CD14-positive monocyte (primary cell): ENCODE data around the gene OSBPL6. TPM values are rescaled to one million over a fixed set of nuclear protein-coding genes. Genes with fewer than 3 reads are reported as not detected.
"Not testable (repeated sequence)": the region's sequence is repeated elsewhere in the genome, so short reads cannot be mapped to it uniquely, and the experiment has no call there.

ENCODE experiments used
- DNase-seq, 3 donors: peaks; one replicate each; pipeline ENCODE4 v3.0.0-alpha.2; 2011 to 2022
- H2AFZ ChIP-seq: 2 replicates; pipeline ENCODE4 v1.6.0; 2012; ENCODE audit warnings: mild to moderate bottlenecking, low read depth, low read length, inconsistent platforms; ENCODE audit not compliant: insufficient read depth, poor library complexity, severe bottlenecking
- H3K27ac ChIP-seq, 2 donors: 1 replicate in 1 of 2; 2 replicates in 1 of 2; pipeline ENCODE4 v1.5.1; 2012 to 2013; ENCODE audit warnings: low read length in 2 of 2, control low read depth in 1 of 2, inconsistent platforms in 1 of 2, low read depth in 1 of 2, mild to moderate bottlenecking in 1 of 2
- H3K27me3 ChIP-seq, 2 donors: one replicate each; pipeline versions ENCODE4 v1.6.0 to v1.6.1; 2011 to 2013; ENCODE audit warnings: low read length in 2 of 2; ENCODE audit not compliant: control insufficient read depth in 2 of 2, insufficient read depth in 2 of 2
- H3K36me3 ChIP-seq, 2 donors: replicated peaks in 1 of 2; 1 replicate in 1 of 2; 2 replicates in 1 of 2; pipeline versions ENCODE4 v1.5.1 to v1.6.1; 2012 to 2013; ENCODE audit warnings: low read length in 2 of 2, control low read depth in 1 of 2, inconsistent platforms in 1 of 2, mild to moderate bottlenecking in 1 of 2; ENCODE audit not compliant: insufficient read depth in 2 of 2, control insufficient read depth in 1 of 2
- H3K4me1 ChIP-seq, 2 donors: 1 replicate in 1 of 2; 2 replicates in 1 of 2; pipeline versions ENCODE4 v1.5.1 to v1.6.1; 2012 to 2013; ENCODE audit warnings: low read length in 2 of 2, control low read depth in 1 of 2, inconsistent platforms in 1 of 2, mild to moderate bottlenecking in 1 of 2, moderate library complexity in 1 of 2; ENCODE audit not compliant: insufficient read depth in 2 of 2, control insufficient read depth in 1 of 2
- H3K4me2 ChIP-seq: replicated peaks from 2 replicates; pipeline ENCODE3; 2012; ENCODE audit warnings: low read length, moderate library complexity, mild to moderate bottlenecking; ENCODE audit not compliant: poor library complexity, severe bottlenecking; ENCODE audit errors: extremely low read depth
- H3K4me3 ChIP-seq, 3 experiments: fragments of 200-600 bp in 1 of 3; sonication (generic) in 1 of 3; replicated peaks in 1 of 3; 1 replicate in 2 of 3; 2 replicates in 1 of 3; pipeline ENCODE4 v1.5.1; 2011 to 2013; ENCODE audit warnings: low read length in 3 of 3, mild to moderate bottlenecking in 3 of 3, control low read depth in 2 of 3, low read depth in 2 of 3, inconsistent platforms in 1 of 3, moderate library complexity in 1 of 3
- H3K79me2 ChIP-seq: 2 replicates; pipeline ENCODE4 v1.6.0; 2012; ENCODE audit warnings: mild to moderate bottlenecking, control low read depth, inconsistent platforms, low read length, moderate library complexity; ENCODE audit not compliant: insufficient read depth
- H3K9ac ChIP-seq: 2 replicates; pipeline ENCODE4 v1.6.0; 2017; ENCODE audit warnings: low read length, mild to moderate bottlenecking; ENCODE audit not compliant: insufficient read depth, poor library complexity, severe bottlenecking
- H3K9me3 ChIP-seq, 2 donors: replicated peaks in 1 of 2; 1 replicate in 1 of 2; 2 replicates in 1 of 2; pipeline versions ENCODE4 v1.5.1 to v1.6.1; 2012 to 2013; ENCODE audit warnings: low read length in 2 of 2, control low read depth in 1 of 2; ENCODE audit not compliant: control insufficient read depth in 1 of 2, insufficient read depth in 1 of 2
- H4K20me1 ChIP-seq: 2 replicates; pipeline ENCODE4 v1.6.0; 2012; ENCODE audit warnings: mild to moderate bottlenecking, low read length, control low read depth, moderate library complexity; ENCODE audit not compliant: insufficient read depth
- H3K27ac Mint-ChIP-seq, 7 donors: one replicate each; pipeline ENCODE4 v1.8.0; 2020; ENCODE audit warnings: mild to moderate bottlenecking in 7 of 7, mixed read lengths in 7 of 7, moderate library complexity in 6 of 7, inconsistent platforms in 2 of 7
- H3K27me3 Mint-ChIP-seq, 3 donors: one replicate each; pipeline ENCODE4 v1.8.0; 2021 to 2022; ENCODE audit warnings: low read depth in 3 of 3, mild to moderate bottlenecking in 3 of 3, mixed read lengths in 3 of 3, moderate library complexity in 3 of 3, inconsistent platforms in 1 of 3
- H3K36me3 Mint-ChIP-seq, 2 donors: one replicate each; pipeline ENCODE4 v1.8.0; 2020; ENCODE audit warnings: mixed read lengths in 2 of 2, inconsistent platforms in 1 of 2, mild to moderate bottlenecking in 1 of 2
- H3K4me1 Mint-ChIP-seq: one replicate; pipeline ENCODE4 v1.8.0; 2020; ENCODE audit warnings: mild to moderate bottlenecking, mixed read lengths
- H3K4me3 Mint-ChIP-seq, 2 donors: one replicate each; pipeline ENCODE4 v1.8.0; 2020; ENCODE audit warnings: mild to moderate bottlenecking in 2 of 2, mixed read lengths in 2 of 2, moderate library complexity in 1 of 2
- H3K9me3 Mint-ChIP-seq, 7 donors: one replicate each; pipeline ENCODE4 v1.8.0; 2020 to 2022; ENCODE audit warnings: mixed read lengths in 7 of 7, mild to moderate bottlenecking in 6 of 7, moderate library complexity in 6 of 7, inconsistent platforms in 2 of 7
- WGBS: methylation state at CpG from one replicate; pipeline ENCODE4 v1.1.5; 2013; ENCODE audit warnings: missing lambda C conversion rate; ENCODE audit not compliant: insufficient coverage; 5-methylcytosine and 5-hydroxymethylcytosine counted together
- intact Hi-C, 2 donors: fragments of 100-400 bp; cut with micrococcal nuclease; formaldehyde crosslinking; loops; one replicate each; pipeline versions ENCODE4 v1.15.0 to v1.15.1; 2023
- polyA plus RNA-seq, 3 donors: library from polyadenylated mRNA; depleted of rRNA in 1 of 3; unstranded in 2 of 3; stranded (reverse) in 1 of 3; fragments of 300-500 nt in 2 of 3; fragments of >200 nt in 1 of 3; fragmentation: Illumina TruSeq in 2 of 3; gene quantifications; 1 replicate in 2 of 3; 2 replicates in 1 of 3; pipeline ENCODE4 v1.2.3, GENCODE V29; 2012 to 2021
- TF ChIP-seq, protein P1 (sequence below): fragments of 200-600 bp; IDR thresholded peaks from one replicate; pipeline ENCODE4 v1.8.0; 2022; ENCODE audit warnings: antibody characterized with exemption, mild to moderate bottlenecking

Gene OSBPL6
- polyA plus RNA-seq, 3 donors: not detected

DNA sequence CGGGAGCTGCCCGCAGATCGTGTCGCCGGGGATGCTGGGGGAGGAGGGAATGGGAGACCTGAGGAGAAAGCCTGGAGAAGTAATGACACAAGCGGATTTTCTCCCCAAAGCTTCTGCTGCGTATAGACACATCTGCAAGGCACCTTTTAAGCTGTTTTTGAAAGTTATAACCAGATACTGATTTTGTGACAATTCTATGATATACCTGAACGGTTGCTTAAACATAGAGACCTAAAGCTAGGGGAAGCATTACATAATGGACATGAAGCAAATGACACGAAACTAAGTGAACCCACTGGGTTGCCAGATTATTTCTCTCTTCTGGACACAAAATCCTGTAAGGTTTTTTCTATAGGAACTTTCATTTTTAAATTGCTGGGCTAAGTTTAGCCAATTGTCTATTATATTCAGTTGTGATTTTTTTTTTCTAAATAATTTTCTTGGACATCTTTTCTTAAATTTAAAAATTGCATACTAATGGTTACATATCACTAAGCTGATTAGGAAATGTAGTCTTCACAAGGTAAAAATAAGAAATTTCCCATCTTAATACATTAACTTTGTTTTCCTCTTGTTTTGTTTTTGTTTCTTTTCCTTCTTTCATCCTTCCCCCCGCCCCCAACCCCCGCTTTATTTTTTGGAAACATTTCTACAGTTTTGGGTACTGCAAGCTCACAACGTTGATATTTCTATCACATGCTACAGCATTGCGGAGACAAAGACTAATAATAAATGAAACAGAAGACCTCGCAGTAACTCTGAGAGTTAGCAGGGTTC, 1.3 kb downstream of the OSBPL6 start:
- H3K4me3 ChIP-seq: peak overlapping the region in 2 of 3 experiments; percentile 39 to 79
- H3K27me3 ChIP-seq: peaks cover 64 to 71% of the 10 kb centered on the region in 2 donors
- H3K9me3 Mint-ChIP-seq: peaks cover 0 to 6% (median 2%) of the 10 kb centered on the region in 7 donors
- H3K9ac ChIP-seq: peak overlapping the region; percentile 51
- H3K4me1 Mint-ChIP-seq: peaks cover 13% of the 10 kb centered on the region
- H3K79me2 ChIP-seq: no peaks in the 10 kb centered on the region
- peaks cover 55 to 73% (median 57%) of the 10 kb centered on the region in 3 donors for H3K27me3 Mint-ChIP-seq
- H3K4me2 ChIP-seq: peak overlapping the region; percentile 97
- no peak overlapping the region for H3K27ac ChIP-seq
- TF ChIP-seq, protein P1, sequence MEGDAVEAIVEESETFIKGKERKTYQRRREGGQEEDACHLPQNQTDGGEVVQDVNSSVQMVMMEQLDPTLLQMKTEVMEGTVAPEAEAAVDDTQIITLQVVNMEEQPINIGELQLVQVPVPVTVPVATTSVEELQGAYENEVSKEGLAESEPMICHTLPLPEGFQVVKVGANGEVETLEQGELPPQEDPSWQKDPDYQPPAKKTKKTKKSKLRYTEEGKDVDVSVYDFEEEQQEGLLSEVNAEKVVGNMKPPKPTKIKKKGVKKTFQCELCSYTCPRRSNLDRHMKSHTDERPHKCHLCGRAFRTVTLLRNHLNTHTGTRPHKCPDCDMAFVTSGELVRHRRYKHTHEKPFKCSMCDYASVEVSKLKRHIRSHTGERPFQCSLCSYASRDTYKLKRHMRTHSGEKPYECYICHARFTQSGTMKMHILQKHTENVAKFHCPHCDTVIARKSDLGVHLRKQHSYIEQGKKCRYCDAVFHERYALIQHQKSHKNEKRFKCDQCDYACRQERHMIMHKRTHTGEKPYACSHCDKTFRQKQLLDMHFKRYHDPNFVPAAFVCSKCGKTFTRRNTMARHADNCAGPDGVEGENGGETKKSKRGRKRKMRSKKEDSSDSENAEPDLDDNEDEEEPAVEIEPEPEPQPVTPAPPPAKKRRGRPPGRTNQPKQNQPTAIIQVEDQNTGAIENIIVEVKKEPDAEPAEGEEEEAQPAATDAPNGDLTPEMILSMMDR: no peak
- intact Hi-C loops: no loop called here
- peaks cover 14 to 23% of the 10 kb centered on the region in 2 donors for H3K4me1 ChIP-seq
- 10% methylated on average over 9 of the region's 14 CpGs for WGBS
- peak overlapping the region; percentile 69 to 89 for H3K4me3 Mint-ChIP-seq
- H4K20me1 ChIP-seq: no peaks in the 10 kb centered on the region
- no peaks in the 10 kb centered on the region for H3K36me3 Mint-ChIP-seq
- peaks cover 0 to 22% of the 10 kb centered on the region in 2 donors for H3K9me3 ChIP-seq
- peak overlapping the region; percentile 82 for H2AFZ ChIP-seq
- no peaks in the 10 kb centered on the region for H3K36me3 ChIP-seq
- no peak overlapping the region for H3K27ac Mint-ChIP-seq
- no peak for DNase-seq

DNA sequence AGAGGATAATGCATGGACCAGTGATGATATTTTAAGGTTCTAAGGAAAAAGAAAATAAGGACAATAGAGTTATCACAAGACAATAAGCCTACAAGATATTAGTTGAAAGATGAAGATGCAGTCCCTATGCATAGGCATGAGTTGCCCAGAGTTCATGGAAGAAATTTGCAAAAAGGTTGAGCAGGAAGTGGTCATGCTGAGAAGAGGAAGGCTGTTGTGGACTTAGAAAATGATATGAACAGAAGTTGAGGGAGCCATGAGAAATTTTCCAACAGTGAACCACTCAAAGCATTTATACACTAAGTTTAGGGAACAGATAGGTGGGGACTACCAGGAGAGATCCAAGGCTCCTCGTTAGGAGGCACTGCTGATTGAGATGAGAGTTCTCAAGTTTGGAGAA, 3.5 kb downstream of the OSBPL6 start:
- no peaks in the 10 kb centered on the region for H3K36me3 Mint-ChIP-seq
- Histone ChIP-seq H4K20me1 (no peaks in the 10 kb centered on the region), H3K27me3 (peaks cover 48 to 50% of the 10 kb centered on the region in 2 donors), H3K27ac (no peak overlapping the region), H2AFZ (no peak overlapping the region), H3K9me3 (peaks cover 0 to 20% of the 10 kb centered on the region in 2 donors), H3K79me2 (no peaks in the 10 kb centered on the region), H3K4me1 (peaks cover 14 to 23% of the 10 kb centered on the region in 2 donors), H3K9ac (no peak overlapping the region), H3K4me2 (no peak overlapping the region), H3K4me3 (no peak overlapping the region), H3K36me3 (no peaks in the 10 kb centered on the region)
- H3K4me3 Mint-ChIP-seq: peak overlapping the region in 1 of 2 donors; percentile 3
- DNase-seq: no peak
- TF ChIP-seq, protein P1: no peak
- intact Hi-C loops: no loop called here
- peaks cover 36 to 54% (median 39%) of the 10 kb centered on the region in 3 donors for H3K27me3 Mint-ChIP-seq
- no CpG with 5 or more reads among the region's 1 CpG for WGBS
- H3K9me3 Mint-ChIP-seq: peaks cover 0 to 6% (median 2%) of the 10 kb centered on the region in 7 donors
- H3K4me1 Mint-ChIP-seq: peaks cover 9% of the 10 kb centered on the region
- no peak overlapping the region for H3K27ac Mint-ChIP-seq

DNA sequence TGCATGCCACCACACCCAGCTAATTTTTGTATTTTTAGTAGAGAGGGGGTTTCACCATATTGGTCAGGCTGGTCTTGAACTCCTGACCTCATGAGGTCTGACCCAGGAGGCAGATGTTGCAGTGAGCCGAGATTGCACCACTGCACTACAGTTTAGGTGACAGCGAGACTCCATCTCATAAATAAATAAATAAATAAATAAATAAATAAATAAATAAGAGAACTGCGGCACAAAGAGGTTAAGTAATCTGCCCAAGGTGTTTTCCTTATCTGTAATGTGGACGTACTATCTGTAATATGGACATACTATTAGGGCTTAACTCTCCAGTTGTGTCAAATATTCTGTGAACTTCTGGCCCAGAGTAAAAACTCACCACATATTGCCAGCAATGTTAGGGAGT, 4.1 kb downstream of the OSBPL6 start:
- H3K27me3 Mint-ChIP-seq: peaks cover 30 to 47% (median 34%) of the 10 kb centered on the region in 3 donors
- H3K9me3 Mint-ChIP-seq, H3K27ac ChIP-seq, intact Hi-C loops, H3K79me2 ChIP-seq, H4K20me1 ChIP-seq, H3K4me2 ChIP-seq, H3K4me3 ChIP-seq, H3K4me1 Mint-ChIP-seq, H3K9ac ChIP-seq, H3K36me3 Mint-ChIP-seq, H3K36me3 ChIP-seq, H3K27ac Mint-ChIP-seq, H3K4me3 Mint-ChIP-seq, DNase-seq, H2AFZ ChIP-seq: not testable (repeated sequence)
- peaks cover 13 to 22% of the 10 kb centered on the region in 2 donors for H3K4me1 ChIP-seq
- WGBS: no CpG with 5 or more reads among the region's 4 CpGs
- H3K27me3 ChIP-seq: peaks cover 42 to 43% of the 10 kb centered on the region in 2 donors
- H3K9me3 ChIP-seq: peaks cover 0 to 13% of the 10 kb centered on the region in 2 donors
